OCI-LY1 (cell line): ENCODE data around the gene FMN2.

ENCODE experiments used
- CTCF ChIP-seq: fragments of 200-600 bp; sonication (generic), shearing (Covaris generic); IDR thresholded peaks from 2 replicates; pipeline ENCODE4 v1.5.1; 2017; ENCODE audit warnings: mild to moderate bottlenecking, antibody characterized with exemption, low read length, moderate library complexity, mixed read lengths
- EZH2 ChIP-seq: fragments of 200-600 bp; sonication (generic), shearing (Covaris generic); IDR thresholded peaks from 2 replicates; pipeline ENCODE4 v1.8.0; 2017; ENCODE audit warnings: borderline replicate concordance, mixed run types, mild to moderate bottlenecking, antibody characterized with exemption, low read length, moderate library complexity, mixed read lengths

DNA sequence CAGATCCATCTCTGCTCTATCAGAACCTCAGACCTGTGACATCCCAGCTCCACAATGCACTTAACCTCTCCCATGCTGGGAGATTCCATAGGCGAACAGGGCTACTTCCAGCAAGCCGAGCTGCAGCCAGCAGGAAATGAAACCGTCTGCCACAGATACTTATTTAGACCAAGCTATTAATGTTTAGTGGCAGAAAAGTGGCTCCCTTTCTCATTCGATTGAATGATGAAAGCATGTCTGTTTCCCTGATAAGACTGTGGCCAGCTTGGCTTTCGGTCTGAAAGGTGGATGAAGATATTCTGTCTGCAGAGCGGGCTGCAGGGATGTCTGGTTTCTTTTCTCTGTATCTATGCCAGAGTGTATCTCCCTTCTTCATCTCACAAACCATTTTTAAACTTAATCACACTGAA is 373.9 kb downstream of the FMN2 start:
- TF ChIP-seq CTCF, result no peak
- TF ChIP-seq EZH2, result no peak
